Dedifferentiated amniotic fluid mesenchymal stem cell (primary cell): ENCODE results near the gene REC114.
"Not testable (repeated sequence)": the region's sequence is repeated elsewhere in the genome, so short reads cannot be mapped to it uniquely, and the experiment has no call there.

Source experiments
- DNase-seq: peaks from one replicate; pipeline ENCODE4 v3.0.0-alpha.2; 2016; ENCODE audit errors: extremely low spot score

REC114 gene

DNA sequence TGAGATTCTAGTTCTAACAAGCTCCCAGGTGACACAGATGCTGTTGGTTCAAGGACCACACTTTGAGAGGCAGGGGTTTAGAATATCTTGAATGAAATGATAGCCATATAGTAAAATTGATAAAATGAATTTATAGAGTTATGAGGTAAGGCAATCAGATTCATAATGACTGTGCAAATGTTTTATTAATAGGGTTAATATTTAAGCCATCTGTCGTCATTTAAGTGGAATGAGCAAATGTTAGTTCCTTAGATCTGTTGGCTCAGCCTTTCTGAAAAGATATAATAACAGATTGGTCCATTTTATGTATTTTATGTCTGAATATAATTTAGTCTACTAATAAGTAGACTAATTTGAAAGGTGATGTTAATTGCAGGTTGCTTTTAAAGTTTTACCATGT lies 12.9 kb downstream of the REC114 start:
- no peak for DNase-seq

GRCh38 chr15:73457334-73457733 lies 14.4 kb downstream of the REC114 start:
- DNase-seq: no peak

DNA sequence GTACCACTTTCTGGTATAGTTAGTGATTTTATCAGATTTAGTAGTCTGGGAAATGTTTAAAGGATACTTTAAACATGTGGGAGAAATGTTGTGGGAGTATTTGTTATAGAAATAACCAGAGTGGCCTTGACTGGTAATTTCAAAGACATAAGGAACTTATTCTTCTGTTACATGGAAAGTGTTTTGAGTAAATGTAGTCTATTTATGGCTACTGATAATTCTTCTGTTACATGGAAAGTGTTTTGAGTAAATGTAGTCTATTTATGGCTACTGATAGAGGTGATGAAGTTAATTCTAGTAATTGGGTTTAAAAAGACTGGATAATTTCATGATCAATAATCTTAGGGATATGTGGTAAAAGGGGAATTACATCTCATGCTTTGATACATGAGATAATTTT lies 17.7 kb downstream of the REC114 start:
- no peak for DNase-seq

- no peak for DNase-seq
These were observed 21.6 kb downstream of the REC114 start for GRCh38 chr15:73464602-73465001.

- no peak for DNase-seq
These were observed 24.8 kb downstream of the REC114 start for GRCh38 chr15:73467758-73468157.

DNA sequence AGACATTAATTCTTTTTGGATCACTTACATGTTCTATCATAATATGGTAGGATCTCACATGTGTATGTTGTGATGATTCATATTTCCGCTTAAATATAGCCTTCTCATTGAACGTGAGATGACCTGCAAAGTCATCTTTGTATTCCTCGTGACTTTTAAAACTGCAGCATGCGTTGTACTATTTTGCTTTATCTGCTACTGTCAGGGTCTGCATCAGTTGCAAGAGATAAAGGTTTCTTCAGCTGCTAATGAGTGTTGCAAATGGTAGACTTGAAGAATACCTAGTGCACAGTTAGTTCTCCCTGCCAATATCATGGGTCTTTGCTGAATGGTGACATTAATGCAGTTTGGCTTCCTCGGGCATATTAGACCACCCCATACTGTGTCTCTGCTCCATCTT lies 31.8 kb downstream of the REC114 start:
- no peak for DNase-seq

DNA sequence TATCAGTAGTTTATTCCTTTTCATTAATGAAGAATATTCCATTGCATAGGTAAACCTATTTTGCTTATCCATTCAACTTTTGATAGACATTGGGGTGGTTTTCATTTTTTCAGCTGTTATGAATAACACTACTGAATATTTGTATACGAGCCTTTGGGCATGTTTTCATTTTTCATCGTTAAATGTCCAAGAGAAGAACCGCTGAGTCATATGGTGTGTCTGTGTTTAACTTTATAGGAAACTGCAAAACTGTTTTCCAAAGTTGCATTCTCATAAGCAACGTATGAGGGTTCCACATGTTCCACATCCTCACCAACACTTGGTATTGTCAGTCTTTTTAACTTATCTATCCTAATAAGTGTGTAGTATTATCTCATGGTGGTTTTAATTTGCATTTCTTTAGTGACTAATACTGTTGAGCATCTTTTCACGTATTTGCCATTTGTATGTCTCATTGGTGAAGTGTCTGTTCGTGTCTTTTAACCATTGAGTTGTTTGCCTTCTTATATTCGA lies 33.8 kb downstream of the REC114 start:
- no peak for DNase-seq

- no peak for DNase-seq
These were observed 37.1 kb downstream of the REC114 start for GRCh38 chr15:73480050-73480449.

DNA sequence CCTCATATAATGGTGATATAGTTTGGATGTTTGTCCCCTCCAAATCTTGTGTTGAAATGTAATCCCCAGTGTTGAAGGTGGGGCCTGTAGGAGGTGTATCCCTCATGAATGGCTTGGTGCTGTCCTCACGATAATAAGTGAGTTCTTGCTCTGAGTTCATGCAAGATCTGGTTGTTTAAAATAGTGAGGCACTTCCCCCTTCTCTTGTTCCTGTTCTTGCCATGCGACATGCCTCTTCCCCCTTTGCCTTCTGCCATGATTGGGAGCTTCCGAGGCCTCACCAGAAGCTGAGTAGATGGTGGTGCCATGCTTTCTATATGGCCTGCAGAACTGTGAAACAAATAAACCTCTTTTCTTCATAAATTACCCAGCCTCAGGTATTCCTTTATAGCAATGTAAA lies 39.2 kb downstream of the REC114 start:
- DNase-seq: no peak

- no peak for DNase-seq
These were observed 40.1 kb downstream of the REC114 start for GRCh38 chr15:73483053-73483452.

DNA sequence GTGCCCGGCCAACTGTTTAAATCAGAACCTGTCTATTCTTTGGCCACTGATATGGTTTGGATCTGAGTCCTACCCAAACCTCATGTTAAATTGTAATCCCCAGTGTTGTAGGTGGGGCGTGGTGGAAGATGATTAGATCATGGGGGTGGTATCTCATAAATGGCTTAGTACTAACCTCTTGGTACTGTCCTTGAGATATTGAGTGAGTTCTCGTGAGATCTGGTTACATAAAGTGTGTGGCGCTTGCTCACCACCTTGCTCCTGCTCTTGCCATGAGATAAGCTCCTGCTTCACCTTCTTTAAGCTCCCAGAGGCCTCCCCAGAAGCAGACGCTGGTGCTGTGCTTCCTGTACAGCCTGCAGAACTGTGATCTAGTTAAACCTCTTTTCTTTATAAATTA lies 42.4 kb downstream of the REC114 start:
- DNase-seq: no peak

GRCh38 chr15:73485885-73486284 lies 42.9 kb downstream of the REC114 start:
- not testable (repeated sequence) for DNase-seq

DNA sequence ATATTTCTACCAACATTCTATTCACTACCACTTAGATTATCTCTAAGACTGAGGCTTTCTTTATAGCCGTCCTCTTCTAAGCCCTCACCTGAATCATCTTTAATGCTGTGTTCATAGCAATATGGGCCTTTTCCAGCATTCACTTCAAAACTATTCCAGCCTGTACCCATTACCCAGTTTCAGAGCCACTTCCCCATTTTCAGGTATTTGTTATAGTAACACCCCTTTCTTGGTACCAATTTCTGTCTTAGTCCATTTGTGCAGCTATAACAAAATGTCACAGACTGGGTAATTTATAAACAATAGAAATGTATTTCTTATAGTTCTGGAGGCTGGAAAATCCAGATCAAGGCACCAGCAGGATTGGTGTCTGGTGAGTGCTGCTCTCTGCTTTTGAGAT lies 45.7 kb downstream of the REC114 start:
- DNase-seq: no peak

- DNase-seq: no peak
These were observed 51.0 kb downstream of the REC114 start for GRCh38 chr15:73493922-73494321.

DNA sequence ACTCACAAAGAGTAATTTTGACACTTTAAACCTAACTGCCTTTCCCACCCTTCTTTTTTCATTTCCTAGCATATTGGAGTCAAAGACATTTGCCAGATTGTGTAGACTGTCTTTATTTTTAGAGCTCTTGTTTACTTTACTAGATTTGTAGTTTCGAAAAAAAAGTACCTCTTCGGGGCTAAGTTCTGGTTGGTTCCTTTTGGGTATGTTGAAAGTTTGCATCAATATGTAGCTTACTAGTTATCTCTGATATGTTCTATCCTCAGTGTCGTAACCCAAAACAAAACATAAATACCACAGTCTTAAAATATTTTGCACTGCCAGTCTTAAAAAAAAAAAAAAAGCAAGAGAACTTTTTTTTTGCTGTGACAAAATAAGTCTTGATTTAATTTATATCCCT lies 52.2 kb downstream of the REC114 start:
- DNase-seq: no peak

DNA sequence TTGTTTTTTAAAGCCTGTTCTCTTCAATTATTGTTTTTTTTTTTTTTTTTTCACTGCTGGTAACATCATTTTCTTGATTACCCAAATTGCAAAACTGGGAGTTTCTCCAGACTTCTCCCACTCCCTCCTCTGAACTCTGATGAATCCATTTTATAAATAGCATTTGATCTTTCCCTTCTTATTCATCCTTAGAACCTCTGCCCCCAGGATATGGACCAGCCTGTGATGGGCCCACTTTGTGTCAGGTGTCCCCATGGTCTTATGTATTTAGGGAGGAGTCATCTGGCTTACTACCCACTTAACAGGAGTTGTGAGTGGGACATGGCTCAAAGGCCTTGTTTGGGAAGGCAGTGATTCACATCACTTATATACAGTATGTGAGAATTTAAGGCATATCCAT lies 57.7 kb downstream of the REC114 start:
- DNase-seq: no peak

- DNase-seq: no peak
These were observed 61.9 kb downstream of the REC114 start for GRCh38 chr15:73504885-73505284.

GRCh38 chr15:73515527-73515926 lies 72.6 kb downstream of the REC114 start:
- DNase-seq: no peak

- DNase-seq: no peak
These were observed 74.6 kb downstream of the REC114 start for GRCh38 chr15:73517566-73517965.

DNA sequence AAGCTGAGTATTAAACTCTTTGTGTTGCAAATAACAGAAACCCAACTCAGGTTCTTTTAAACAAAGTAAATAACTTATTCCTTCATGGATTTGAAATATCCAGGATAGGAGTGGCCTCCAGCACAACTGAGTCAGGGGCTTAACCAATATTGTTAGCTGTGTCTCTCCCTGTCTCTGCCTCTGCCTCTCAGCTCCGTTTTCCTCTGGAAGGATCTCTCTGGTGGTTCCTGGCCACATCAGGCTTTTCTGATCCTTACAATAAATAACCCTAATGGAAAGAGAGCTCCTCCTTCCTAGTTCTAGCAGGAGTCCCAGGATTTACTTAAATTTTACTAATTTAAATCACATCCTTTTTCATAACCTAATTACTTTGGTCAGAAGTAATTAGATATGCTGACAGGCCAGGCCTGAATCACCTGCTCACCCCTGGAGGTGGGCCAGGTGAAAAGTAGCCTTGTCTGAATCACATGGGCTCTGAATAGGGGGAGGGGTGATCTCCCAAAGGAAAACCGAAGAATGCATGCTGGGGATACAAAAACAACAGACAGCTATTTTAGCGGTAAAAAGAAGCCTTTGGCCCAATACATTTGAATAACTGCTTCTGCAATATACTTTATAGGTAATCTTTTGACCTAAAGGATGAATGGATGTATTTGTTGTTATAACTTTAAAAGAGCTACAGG lies 75.4 kb downstream of the REC114 start:
- no peak for DNase-seq

DNA sequence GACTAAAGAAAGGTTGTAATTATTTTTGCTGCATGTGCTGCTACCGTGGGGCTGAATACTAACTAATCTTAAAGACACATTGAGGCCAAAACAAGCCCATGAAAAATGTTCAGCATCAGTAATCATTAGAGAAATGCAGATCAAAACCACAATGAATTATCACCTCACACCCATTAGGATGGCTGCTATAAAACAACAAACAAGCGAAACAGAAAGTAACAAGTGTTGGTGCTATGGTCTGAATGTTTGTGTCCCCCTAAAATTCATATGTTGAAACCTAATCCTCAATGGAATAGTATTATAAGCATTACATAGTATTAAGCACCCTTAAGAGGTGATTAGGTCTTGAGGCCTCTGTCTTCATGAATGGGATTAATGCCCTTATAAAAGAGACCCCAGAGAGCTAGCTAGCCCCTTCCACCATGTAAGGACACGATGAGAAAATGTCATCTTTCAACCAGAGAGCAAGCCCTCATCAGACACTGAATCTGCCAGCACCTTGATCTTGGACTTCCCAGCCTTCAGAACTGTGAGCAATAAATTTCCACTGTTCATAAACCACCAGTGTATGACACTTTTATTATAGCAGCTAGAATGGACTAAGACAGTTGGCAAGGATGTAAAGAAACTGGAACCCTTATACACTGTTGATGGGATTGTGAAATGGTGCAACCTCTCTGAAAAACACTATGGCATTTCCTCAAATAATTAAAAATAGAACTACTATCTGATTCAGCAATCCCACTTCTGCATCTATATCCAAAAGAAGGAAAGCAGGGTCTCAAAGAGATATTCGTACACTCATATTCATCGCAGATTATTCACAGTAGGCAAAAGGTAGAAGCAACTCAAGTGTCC lies 76.1 kb downstream of the REC114 start:
- no peak for DNase-seq

GRCh38 chr15:73522011-73522410 lies 79.0 kb downstream of the REC114 start:
- no peak for DNase-seq

- DNase-seq: no peak
These were observed 82.0 kb downstream of the REC114 start for GRCh38 chr15:73524919-73525318.
